Measurements from ENCODE around the gene RFX8. TPM values are rescaled to one million over a fixed set of nuclear protein-coding genes. Genes with fewer than 3 reads are reported as not detected.

RFX8 gene
- total and polyA plus RNA-seq, 9 of the 15 experiments (the other 6 are each of a cell fraction or from before 2014, with no cell fraction given) = not detected

DNA sequence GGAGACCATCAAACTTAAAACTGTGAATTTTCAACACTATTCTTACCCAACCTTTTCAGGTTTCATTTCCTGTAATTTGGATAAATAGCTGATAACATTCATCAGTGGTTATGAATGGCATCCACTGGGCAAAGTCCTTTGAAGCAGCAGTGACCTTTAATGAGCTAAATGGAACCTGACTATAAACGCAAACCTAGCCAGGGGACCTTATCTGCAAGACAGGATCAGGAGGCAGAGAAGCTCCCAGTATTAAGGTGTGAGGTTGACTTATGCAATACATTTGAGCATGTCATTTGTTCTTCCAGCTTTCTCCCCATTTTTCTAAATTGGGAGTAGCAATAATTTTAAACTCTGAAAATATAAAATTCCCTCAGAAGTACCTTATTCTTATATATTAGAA lies 126.0 kb downstream of the RFX8 start:
- no peak overlapping the region for H3K27ac ChIP-seq (ENCODE audit: extremely low read depth, low read depth, low read length)
- POLR2A ChIA-PET = interaction anchor here (0.6 to 1.2 kb wide), 2 partner anchors 25 to 50 kb away, joined by 3 to 4 read pairs; no protein-coding TSS in a partner anchor
- ATAC-seq (no peak), FAIRE-seq (no peak), DNase-seq (ENCODE audit: extremely low read depth in 1 of 4, low spot score in 3 of 4) (no peak)
- peaks cover 0 to 28% of the 10 kb centered on the region in 2 experiments; a peak in 3 of 5 replicates for H3K27me3 ChIP-seq (ENCODE audit: control insufficient read depth in 2 of 2, insufficient read depth in 2 of 2, low read length in 2 of 2)
- no peaks in the 10 kb centered on the region for H3K79me2 ChIP-seq (ENCODE audit: control insufficient read depth, insufficient read depth, low read length)
- H2AFZ ChIP-seq (ENCODE audit: low read depth, low read length) = no peak overlapping the region
- intact Hi-C loops (cut with micrococcal nuclease) (loop anchor here (10.0 kb wide), 1 partner anchor 104 kb away; no protein-coding TSS in a partner anchor), in situ Hi-C loops (cut with MboI) (no loop called here)
- no peak overlapping the region for H3K4me2 ChIP-seq (ENCODE audit: insufficient read depth, low read length)
- H4K20me1 ChIP-seq (replicated peaks; ENCODE audit: control insufficient read depth, insufficient read depth, low read length) = no peaks in the 10 kb centered on the region
- 0% methylated on average over 1 of the region's 1 CpG for WGBS (ENCODE audit: insufficient coverage, low coverage, missing lambda C conversion rate)
- H3K9ac ChIP-seq (ENCODE audit: insufficient read depth in 1 of 2, low read depth in 2 of 2, low read length in 2 of 2) = no peak overlapping the region
- TF ChIP-seq NFE2 (IDR thresholded peaks at IDR 0.05; ENCODE audit: low read depth) (no peak), MCM7 (IDR thresholded peaks at IDR 0.05) (no peak), CEBPB (tag; IDR thresholded peaks at IDR 0.05) (no peak)
- TF ChIP-seq, protein P1, sequence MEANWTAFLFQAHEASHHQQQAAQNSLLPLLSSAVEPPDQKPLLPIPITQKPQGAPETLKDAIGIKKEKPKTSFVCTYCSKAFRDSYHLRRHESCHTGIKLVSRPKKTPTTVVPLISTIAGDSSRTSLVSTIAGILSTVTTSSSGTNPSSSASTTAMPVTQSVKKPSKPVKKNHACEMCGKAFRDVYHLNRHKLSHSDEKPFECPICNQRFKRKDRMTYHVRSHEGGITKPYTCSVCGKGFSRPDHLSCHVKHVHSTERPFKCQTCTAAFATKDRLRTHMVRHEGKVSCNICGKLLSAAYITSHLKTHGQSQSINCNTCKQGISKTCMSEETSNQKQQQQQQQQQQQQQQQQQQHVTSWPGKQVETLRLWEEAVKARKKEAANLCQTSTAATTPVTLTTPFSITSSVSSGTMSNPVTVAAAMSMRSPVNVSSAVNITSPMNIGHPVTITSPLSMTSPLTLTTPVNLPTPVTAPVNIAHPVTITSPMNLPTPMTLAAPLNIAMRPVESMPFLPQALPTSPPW (CRISPR knock-in tag; IDR thresholded peaks at IDR 0.05) = no peak
- no TSS peak for BruUV-seq (replicated peaks)
- H3K36me3 ChIP-seq (ENCODE audit: control insufficient read depth, insufficient read depth, low read length) = no peaks in the 10 kb centered on the region
- H3K4me3 ChIP-seq = no peak overlapping the region
- CTCF ChIA-PET (ENCODE audit: low intra/inter-chr PET ratio) = no interaction called here
- no peaks in the 10 kb centered on the region for H3K4me1 ChIP-seq (replicated peaks in 1 of 2; ENCODE audit: control insufficient read depth in 2 of 2, insufficient read depth in 2 of 2, low read length in 2 of 2)
- no peaks in the 10 kb centered on the region for H3K9me1 ChIP-seq (ENCODE audit: control insufficient read depth, insufficient read depth, low read length)
- no peaks in the 10 kb centered on the region for H3K9me3 ChIP-seq (replicated peaks; ENCODE audit: control insufficient read depth, insufficient read depth, low read depth, low read length)

Other genes starting within 250 kb of the RFX8 start
- 44.2 and 59.8 TPM in 2 replicates for gene CNOT11, start 222.2 kb downstream of the RFX8 start, total RNA-seq (2014; rRNA removed)
- 64.2 and 70.6 TPM in 2 replicates for gene CNOT11, start 222.2 kb downstream of the RFX8 start, total RNA-seq (2014; rRNA removed; fragmentation: Illumina TruSeq; extraction: Trizol)
- gene CNOT11, start 222.2 kb downstream of the RFX8 start, total RNA-seq (2015; rRNA removed; fragmentation: Illumina TruSeq; extraction: Trizol) = 91.9 and 92.9 TPM in 2 replicates
- 61.5 and 66.2 TPM in 2 replicates for gene CNOT11, start 222.2 kb downstream of the RFX8 start, total RNA-seq (2021)
- 89.1 and 105 TPM in 2 replicates for gene CNOT11, start 222.2 kb downstream of the RFX8 start, polyA plus RNA-seq (2011; rRNA removed)
- gene CNOT11, start 222.2 kb downstream of the RFX8 start, polyA plus RNA-seq (2014; fragmentation: Illumina TruSeq; extraction: Trizol) = 114 and 163 TPM in 2 replicates
- 10 to 100 TPM; 12.7 to 13.2 TPM for gene CNOT11, start 222.2 kb downstream of the RFX8 start, polyA plus RNA-seq (2014; fragmentation: Nextera tagmentation; extraction: Ambion mirVana)
- gene CNOT11, start 222.2 kb downstream of the RFX8 start, polyA plus RNA-seq (2014; rRNA removed) = 54.2 and 62.2 TPM in 2 replicates
- 24.1 and 25.3 TPM in 2 replicates for gene RNF149, start 166.4 kb downstream of the RFX8 start, total RNA-seq (2014; rRNA removed)
- gene RNF149, start 166.4 kb downstream of the RFX8 start, total RNA-seq (2014; rRNA removed; fragmentation: Illumina TruSeq; extraction: Trizol) = 31.5 and 36.1 TPM in 2 replicates
- gene RNF149, start 166.4 kb downstream of the RFX8 start, total RNA-seq (2015; rRNA removed; fragmentation: Illumina TruSeq; extraction: Trizol) = 23.3 and 28.3 TPM in 2 replicates
- gene RNF149, start 166.4 kb downstream of the RFX8 start, total RNA-seq (2021) = 21.8 and 22.8 TPM in 2 replicates
- gene RNF149, start 166.4 kb downstream of the RFX8 start, polyA plus RNA-seq (2011; rRNA removed) = 27.2 and 28.4 TPM in 2 replicates
- 17.7 and 21.3 TPM in 2 replicates for gene RNF149, start 166.4 kb downstream of the RFX8 start, polyA plus RNA-seq (2014; fragmentation: Illumina TruSeq; extraction: Trizol)
- 1 to 10 TPM; 9.0 to 9.5 TPM for gene RNF149, start 166.4 kb downstream of the RFX8 start, polyA plus RNA-seq (2014; fragmentation: Nextera tagmentation; extraction: Ambion mirVana)
- gene RNF149, start 166.4 kb downstream of the RFX8 start, polyA plus RNA-seq (2014; rRNA removed) = 21.0 and 23.3 TPM in 2 replicates
- not detected in 2 replicates for gene CREG2, start 87.6 kb downstream of the RFX8 start, total RNA-seq (2014; rRNA removed)
- not detected in 2 replicates for gene CREG2, start 87.6 kb downstream of the RFX8 start, total RNA-seq (2014; rRNA removed; fragmentation: Illumina TruSeq; extraction: Trizol)
- gene CREG2, start 87.6 kb downstream of the RFX8 start, total RNA-seq (2015; rRNA removed; fragmentation: Illumina TruSeq; extraction: Trizol) = not detected in 2 replicates
- not detected in 2 replicates for gene CREG2, start 87.6 kb downstream of the RFX8 start, total RNA-seq (2021)
- gene CREG2, start 87.6 kb downstream of the RFX8 start, polyA plus RNA-seq (2011; rRNA removed) = not detected in 2 replicates
- gene CREG2, start 87.6 kb downstream of the RFX8 start, polyA plus RNA-seq (2014; fragmentation: Illumina TruSeq; extraction: Trizol) = not detected in 2 replicates
- not detected for gene CREG2, start 87.6 kb downstream of the RFX8 start, polyA plus RNA-seq (2014; fragmentation: Nextera tagmentation; extraction: Ambion mirVana)
- not detected in 2 replicates for gene CREG2, start 87.6 kb downstream of the RFX8 start, polyA plus RNA-seq (2014; rRNA removed)
- 48.8 and 50.2 TPM in 2 replicates for gene MAP4K4, start 222.6 kb upstream of the RFX8 start, total RNA-seq (2014; rRNA removed)
- gene MAP4K4, start 222.6 kb upstream of the RFX8 start, total RNA-seq (2014; rRNA removed; fragmentation: Illumina TruSeq; extraction: Trizol) = 45.7 and 49.1 TPM in 2 replicates
- gene MAP4K4, start 222.6 kb upstream of the RFX8 start, total RNA-seq (2015; rRNA removed; fragmentation: Illumina TruSeq; extraction: Trizol) = 51.4 and 58.4 TPM in 2 replicates
- 64.1 and 72.8 TPM in 2 replicates for gene MAP4K4, start 222.6 kb upstream of the RFX8 start, total RNA-seq (2021)
- 42.4 and 51.4 TPM in 2 replicates for gene MAP4K4, start 222.6 kb upstream of the RFX8 start, polyA plus RNA-seq (2011; rRNA removed)
- 68.8 and 76.4 TPM in 2 replicates for gene MAP4K4, start 222.6 kb upstream of the RFX8 start, polyA plus RNA-seq (2014; fragmentation: Illumina TruSeq; extraction: Trizol)
- 1 to 10 TPM; 7.6 to 7.8 TPM for gene MAP4K4, start 222.6 kb upstream of the RFX8 start, polyA plus RNA-seq (2014; fragmentation: Nextera tagmentation; extraction: Ambion mirVana)
- gene MAP4K4, start 222.6 kb upstream of the RFX8 start, polyA plus RNA-seq (2014; rRNA removed) = 44.5 and 50.6 TPM in 2 replicates

All from K562 (cell line).